Transverse colon (tissue), 4 donors: ENCODE measurements around the gene RRP1B.

ENCODE experiments used
- CTCF ChIP-seq, 5 experiments: fragments of 200-600 bp in 3 of 5; fragments of 450-650 bp in 2 of 5; sonication (generic) in 3 of 5; IDR thresholded peaks; 1 replicate in 2 of 5; 2 replicates in 3 of 5; pipeline ENCODE4 v1.5.1; 2016 to 2017; ENCODE audit warnings: antibody characterized with exemption in 5 of 5, inconsistent platforms in 3 of 5, mild to moderate bottlenecking in 2 of 5, moderate library complexity in 1 of 5
- EP300 ChIP-seq: sonication (generic); formaldehyde crosslinking; IDR thresholded peaks from one replicate; pipeline ENCODE4 v1.6.1; 2017; ENCODE audit warnings: antibody characterized with exemption, low read depth
- POLR2A ChIP-seq: fragments of 450-650 bp; IDR thresholded peaks from one replicate; pipeline ENCODE4 v1.6.1; 2016; ENCODE audit warnings: antibody characterized with exemption, mild to moderate bottlenecking, moderate library complexity
- POLR2AphosphoS5 ChIP-seq, 3 donors: sonication (generic); formaldehyde crosslinking; IDR thresholded peaks; one replicate each; pipeline ENCODE4 v1.6.1; 2016; ENCODE audit warnings: antibody characterized with exemption in 3 of 3

- no peak for TF ChIP-seq CTCF (IDR thresholded peaks at IDR 0.05)
- no peak for TF ChIP-seq POLR2A
- no peak for TF ChIP-seq EP300
- TF ChIP-seq POLR2AphosphoS5 (IDR thresholded peaks at IDR 0.05) = no peak
Observed at GRCh38 chr21:43644071-43644470, 15.3 kb upstream of the RRP1B start.
